Upper lobe of right lung (tissue), 1 donor: Measurements from ENCODE around the gene NHEJ1. TPM values are rescaled to one million over a fixed set of nuclear protein-coding genes. Genes with fewer than 3 reads are reported as not detected.

ENCODE experiments used
- ATAC-seq: fragments of 200-7000 bp; cut with Tn5 transposase; one replicate; pipeline ENCODE4 v1.9.1; 2020; ENCODE audit warnings: mild to moderate bottlenecking, moderate library complexity
- DNase-seq: peaks from one replicate; pipeline ENCODE4 v3.0.0-alpha.2; 2020
- H3K27ac ChIP-seq: fragments of 200-600 bp; one replicate; pipeline ENCODE4 v1.8.0; 2022
- H3K27me3 ChIP-seq: fragments of 200-600 bp; one replicate; pipeline ENCODE4 v1.8.0; 2022; ENCODE audit warnings: mild to moderate bottlenecking
- H3K36me3 ChIP-seq: fragments of 200-600 bp; one replicate; pipeline ENCODE4 v1.8.0; 2022
- H3K4me1 ChIP-seq: fragments of 200-600 bp; one replicate; pipeline ENCODE4 v1.8.0; 2022
- H3K4me3 ChIP-seq: fragments of 200-600 bp; one replicate; pipeline ENCODE4 v1.8.0; 2022; ENCODE audit warnings: mild to moderate bottlenecking
- H3K9me3 ChIP-seq: fragments of 200-600 bp; one replicate; pipeline ENCODE4 v1.8.0; 2022
- intact Hi-C: fragments of 100-400 bp; cut with DNase I; formaldehyde crosslinking; loops from one replicate; pipeline ENCODE4 v1.11.0; 2022
- total RNA-seq: library from RNA; stranded (reverse); fragmentation: NEBNext Ultra II Directional; extraction: Animal tissue kit (Norgen Biotek cat#: 25700); gene quantifications from one replicate; pipeline ENCODE4 v1.2.1, GENCODE V29; 2021
- TF ChIP-seq, protein P1 (sequence below): fragments of 200-600 bp; IDR thresholded peaks from one replicate; pipeline ENCODE4 v1.8.0; 2022; ENCODE audit warnings: antibody characterized with exemption
- donor health status: DM: no; HTN: yes; CAD: no; lungs with severe emphysema.

Gene NHEJ1
- total RNA-seq, 1 donor from 2014 or later: 14.3 TPM

DNA sequence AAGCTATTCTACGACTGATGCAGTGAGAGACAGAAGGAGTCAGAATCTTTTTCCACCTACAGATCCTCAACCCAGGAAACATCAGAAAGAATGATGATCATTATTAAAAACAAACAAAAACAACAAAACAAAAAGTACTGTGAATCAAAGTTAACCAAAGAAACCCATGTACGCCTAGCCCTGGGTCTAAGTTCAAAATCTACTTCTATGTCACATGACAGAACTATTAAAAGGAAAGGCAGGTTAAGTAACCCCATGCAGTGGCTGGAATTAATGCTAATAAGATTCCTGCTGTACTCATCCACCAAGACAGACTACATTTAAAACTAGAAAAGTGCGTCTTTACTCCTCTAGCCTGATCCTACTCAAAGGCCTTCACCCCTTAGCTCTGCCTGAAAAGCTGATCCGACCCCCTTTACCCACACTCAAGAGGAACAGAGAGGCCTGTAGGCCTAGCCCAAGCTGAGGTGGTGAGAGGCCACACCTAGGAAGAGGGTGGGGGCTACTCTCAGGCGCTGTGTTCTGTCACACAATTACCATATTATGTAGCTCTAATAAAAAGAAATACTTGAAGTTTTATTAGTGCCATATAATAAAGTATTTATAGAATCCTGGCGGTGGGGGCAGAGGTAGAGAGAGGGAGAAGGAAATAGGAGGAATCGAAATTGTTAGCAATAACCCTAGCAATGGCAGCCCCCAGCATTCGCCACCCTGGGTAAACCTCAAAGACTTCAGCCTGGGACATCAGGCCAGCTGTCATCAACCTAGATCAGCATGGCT lies 37.1 kb downstream of the NHEJ1 start:
- TF ChIP-seq, protein P1, sequence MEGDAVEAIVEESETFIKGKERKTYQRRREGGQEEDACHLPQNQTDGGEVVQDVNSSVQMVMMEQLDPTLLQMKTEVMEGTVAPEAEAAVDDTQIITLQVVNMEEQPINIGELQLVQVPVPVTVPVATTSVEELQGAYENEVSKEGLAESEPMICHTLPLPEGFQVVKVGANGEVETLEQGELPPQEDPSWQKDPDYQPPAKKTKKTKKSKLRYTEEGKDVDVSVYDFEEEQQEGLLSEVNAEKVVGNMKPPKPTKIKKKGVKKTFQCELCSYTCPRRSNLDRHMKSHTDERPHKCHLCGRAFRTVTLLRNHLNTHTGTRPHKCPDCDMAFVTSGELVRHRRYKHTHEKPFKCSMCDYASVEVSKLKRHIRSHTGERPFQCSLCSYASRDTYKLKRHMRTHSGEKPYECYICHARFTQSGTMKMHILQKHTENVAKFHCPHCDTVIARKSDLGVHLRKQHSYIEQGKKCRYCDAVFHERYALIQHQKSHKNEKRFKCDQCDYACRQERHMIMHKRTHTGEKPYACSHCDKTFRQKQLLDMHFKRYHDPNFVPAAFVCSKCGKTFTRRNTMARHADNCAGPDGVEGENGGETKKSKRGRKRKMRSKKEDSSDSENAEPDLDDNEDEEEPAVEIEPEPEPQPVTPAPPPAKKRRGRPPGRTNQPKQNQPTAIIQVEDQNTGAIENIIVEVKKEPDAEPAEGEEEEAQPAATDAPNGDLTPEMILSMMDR: no peak
- DNase-seq (no peak), ATAC-seq (no peak)
- intact Hi-C loops: loop anchor here (10.0 kb wide), 1 partner anchor 49 kb away; no protein-coding TSS in a partner anchor
- no peaks in the 10 kb centered on the region for H3K27me3 ChIP-seq
- no peaks in the 10 kb centered on the region for H3K36me3 ChIP-seq
- no peak overlapping the region for H3K27ac ChIP-seq
- no peaks in the 10 kb centered on the region for H3K9me3 ChIP-seq
- peaks cover 38% of the 10 kb centered on the region for H3K4me1 ChIP-seq
- H3K4me3 ChIP-seq: no peak overlapping the region

DNA sequence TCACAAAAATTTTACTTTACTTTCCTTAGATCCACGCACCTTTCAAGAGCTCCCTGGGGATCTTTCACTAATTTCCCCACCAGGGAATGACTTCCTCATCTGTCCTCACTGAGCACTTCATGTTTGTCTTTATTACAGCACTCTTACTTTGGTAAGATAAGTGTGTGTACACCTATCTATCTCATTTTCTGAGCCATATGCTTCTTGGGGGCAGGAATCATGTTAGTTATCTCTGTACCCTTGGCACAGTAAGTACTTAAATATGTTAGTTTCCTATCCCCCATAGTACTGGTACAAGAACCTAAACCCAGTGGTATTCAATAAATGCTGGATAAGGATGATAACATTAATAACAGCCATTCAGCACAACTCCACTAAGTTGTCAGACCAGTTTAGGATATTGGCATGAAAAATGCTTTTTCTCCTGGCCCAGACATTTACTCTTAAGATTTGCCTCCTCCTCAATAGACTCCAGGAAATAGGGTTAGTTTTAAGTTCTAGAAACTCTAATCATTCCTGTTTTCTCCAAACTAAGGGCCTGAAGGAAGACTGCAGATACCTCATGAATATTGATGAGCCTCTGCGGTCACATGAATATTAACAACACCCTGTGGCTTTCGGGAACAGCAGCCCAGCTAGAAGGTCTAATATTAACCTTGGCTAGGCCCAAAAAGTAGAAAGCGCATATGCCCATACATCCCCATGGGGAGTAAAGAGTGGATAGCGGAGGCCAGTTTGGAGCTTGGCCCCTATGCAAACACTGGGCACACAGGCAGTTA lies 38.2 kb downstream of the NHEJ1 start:
- Histone ChIP-seq H3K27me3 (no peaks in the 10 kb centered on the region), H3K36me3 (no peaks in the 10 kb centered on the region), H3K4me3 (no peak overlapping the region), H3K9me3 (no peaks in the 10 kb centered on the region), H3K27ac (no peak overlapping the region), H3K4me1 (peaks cover 38% of the 10 kb centered on the region)
- intact Hi-C loops: loop anchor here (10.0 kb wide), 1 partner anchor 48 kb away; no protein-coding TSS in a partner anchor
- DNase-seq (no peak), ATAC-seq (peak; percentile 14)
- TF ChIP-seq, protein P1: no peak

DNA sequence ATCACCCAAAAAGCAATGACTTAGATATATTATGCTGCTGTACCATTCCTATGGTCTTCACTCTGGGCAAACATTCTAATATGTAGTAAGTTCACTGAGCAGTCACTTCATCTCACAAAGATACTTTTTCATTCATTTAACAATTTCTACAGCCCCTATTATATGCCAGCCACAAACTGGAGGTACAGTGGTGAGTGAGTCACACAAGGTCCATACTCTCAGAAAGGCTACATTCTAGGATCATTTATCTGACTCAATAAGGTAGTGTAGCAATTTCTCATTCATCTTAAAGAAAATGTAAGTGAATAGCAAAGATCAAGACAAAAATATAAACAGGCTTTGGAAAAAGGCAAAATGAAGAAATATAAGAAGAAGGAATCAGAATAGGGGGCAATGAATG lies 40.5 kb downstream of the NHEJ1 start:
- H3K27me3 ChIP-seq: no peaks in the 10 kb centered on the region
- no peak overlapping the region for H3K27ac ChIP-seq
- intact Hi-C loops: loop anchor here (10.0 kb wide), 1 partner anchor 45 kb away; no protein-coding TSS in a partner anchor
- H3K4me3 ChIP-seq: no peak overlapping the region
- no peaks in the 10 kb centered on the region for H3K9me3 ChIP-seq
- no peaks in the 10 kb centered on the region for H3K36me3 ChIP-seq
- ATAC-seq (no peak), DNase-seq (no peak)
- peaks cover 32% of the 10 kb centered on the region for H3K4me1 ChIP-seq
- TF ChIP-seq, protein P1: no peak

DNA sequence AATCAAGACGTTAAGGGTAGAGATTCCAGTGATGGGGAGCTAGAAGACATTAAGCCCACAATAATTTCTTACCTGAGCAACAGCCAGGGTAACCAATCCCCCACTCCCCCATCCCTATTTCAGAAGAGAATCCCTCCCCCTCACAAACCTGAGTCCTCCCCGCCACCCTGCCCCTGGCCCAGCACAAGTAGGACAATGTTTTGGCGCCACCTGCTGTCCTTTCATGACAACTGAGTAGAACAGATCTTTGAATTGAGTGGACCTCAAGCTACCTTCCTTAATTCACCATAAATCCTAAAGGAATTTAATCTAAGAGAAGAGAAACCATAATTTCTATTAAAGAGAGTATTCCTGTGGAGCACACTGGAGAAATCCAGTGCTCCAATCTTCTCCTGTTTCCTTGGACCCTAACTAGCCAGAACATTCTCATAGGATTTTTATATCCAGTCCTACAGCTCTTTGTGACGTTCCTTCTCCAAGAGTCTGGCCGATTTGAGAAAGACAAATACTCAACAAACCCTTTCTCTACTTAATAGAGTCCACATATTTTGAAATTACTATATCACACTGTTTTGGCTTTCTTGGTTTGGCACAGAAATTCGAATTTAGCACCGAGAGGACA lies 41.1 kb downstream of the NHEJ1 start:
- Histone ChIP-seq H3K9me3 (no peaks in the 10 kb centered on the region), H3K4me3 (no peak overlapping the region), H3K27ac (no peak overlapping the region), H3K4me1 (peaks cover 26% of the 10 kb centered on the region), H3K27me3 (no peaks in the 10 kb centered on the region), H3K36me3 (no peaks in the 10 kb centered on the region)
- ATAC-seq: peak; percentile 81
- TF ChIP-seq, protein P1: peak; percentile 70
- DNase-seq: peak; percentile 72
- intact Hi-C loops: loop anchor here (10.0 kb wide), 1 partner anchor 45 kb away; no protein-coding TSS in a partner anchor

DNA sequence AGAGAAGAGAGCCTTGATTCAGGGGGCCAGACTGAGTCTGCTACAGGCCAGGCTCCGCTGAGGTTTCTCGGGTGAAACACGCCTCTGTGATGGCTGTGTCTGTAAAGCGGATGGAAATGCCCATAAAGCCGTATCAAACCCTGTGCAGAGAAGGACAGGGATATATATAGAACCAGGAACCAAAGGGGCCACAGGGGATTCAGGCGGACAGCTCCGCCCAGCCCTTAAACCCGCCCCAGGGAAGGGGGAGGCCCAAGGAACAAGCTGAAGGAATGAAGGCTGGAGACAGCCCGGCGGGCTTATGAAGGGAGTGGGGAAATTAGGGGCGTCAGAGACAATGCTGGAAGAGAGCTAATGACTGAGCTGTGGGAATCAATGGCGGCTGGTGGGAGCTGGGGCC lies 42.1 kb downstream of the NHEJ1 start:
- H3K4me3 ChIP-seq: no peak overlapping the region
- TF ChIP-seq, protein P1: no peak
- DNase-seq (no peak), ATAC-seq (no peak)
- H3K4me1 ChIP-seq: peaks cover 18% of the 10 kb centered on the region
- H3K27ac ChIP-seq: no peak overlapping the region
- intact Hi-C loops: no loop called here
- H3K27me3 ChIP-seq: no peaks in the 10 kb centered on the region
- no peaks in the 10 kb centered on the region for H3K9me3 ChIP-seq
- H3K36me3 ChIP-seq: no peaks in the 10 kb centered on the region
